NOMO-1 treated with dmso at 0.1 percent for 144 hours (cell line): ENCODE results near the gene CALN1.

ENCODE experiments used
- DNase-seq: peaks from one replicate; lab custom pipeline; 2025; ENCODE audit not compliant: unreplicated experiment; lab: John Stamatoyannopoulos, UW

The CALN1 gene

GRCh38 chr7:72048420-72048819, 363.7 kb downstream of the CALN1 start:
- no peak for DNase-seq

- no peak for DNase-seq
Measured at GRCh38 chr7:72042855-72043254, 369.3 kb downstream of the CALN1 start.

GRCh38 chr7:72040641-72041040, 371.5 kb downstream of the CALN1 start:
- DNase-seq: no peak

GRCh38 chr7:72039460-72039859, 372.7 kb downstream of the CALN1 start:
- DNase-seq: no peak

- DNase-seq: no peak
Measured at GRCh38 chr7:72038022-72038732, 374.0 kb downstream of the CALN1 start.

GRCh38 chr7:72037516-72037915, 374.6 kb downstream of the CALN1 start:
- DNase-seq: no peak

- DNase-seq: peak; percentile 26
Measured at GRCh38 chr7:72035266-72035665, 376.9 kb downstream of the CALN1 start.

- DNase-seq: no peak
Measured at GRCh38 chr7:72032934-72033333, 379.2 kb downstream of the CALN1 start.

GRCh38 chr7:72030994-72031667, 381.0 kb downstream of the CALN1 start:
- DNase-seq: no peak

GRCh38 chr7:72028267-72028666, 383.9 kb downstream of the CALN1 start:
- no peak for DNase-seq

GRCh38 chr7:72025381-72025960, 386.7 kb downstream of the CALN1 start:
- no peak for DNase-seq

- DNase-seq: no peak
Measured at GRCh38 chr7:72023926-72024325, 388.2 kb downstream of the CALN1 start.

GRCh38 chr7:72021716-72022115, 390.4 kb downstream of the CALN1 start:
- no peak for DNase-seq

- DNase-seq: no peak
Measured at GRCh38 chr7:72020311-72020710, 391.8 kb downstream of the CALN1 start.

- DNase-seq: no peak
Measured at GRCh38 chr7:72019436-72019835, 392.7 kb downstream of the CALN1 start.

- DNase-seq: no peak
Measured at GRCh38 chr7:72017756-72018155, 394.4 kb downstream of the CALN1 start.

GRCh38 chr7:72016574-72016973, 395.6 kb downstream of the CALN1 start:
- no peak for DNase-seq

- no peak for DNase-seq
Measured at GRCh38 chr7:72015136-72015535, 397.0 kb downstream of the CALN1 start.

GRCh38 chr7:72007018-72007417, 405.1 kb downstream of the CALN1 start:
- DNase-seq: no peak

GRCh38 chr7:72003236-72003635, 408.9 kb downstream of the CALN1 start:
- DNase-seq: no peak

- no peak for DNase-seq
Measured at GRCh38 chr7:71996141-71996540, 416.0 kb downstream of the CALN1 start.

GRCh38 chr7:71995111-71995510, 417.0 kb downstream of the CALN1 start:
- DNase-seq: no peak
